ENCODE data around the gene SNX24. TPM values are rescaled to one million over a fixed set of nuclear protein-coding genes. Genes with fewer than 3 reads are reported as not detected.
A peak's percentile ranks its signal among the peaks of the same experiment; 100 is the strongest.

The SNX24 gene
- total RNA-seq, 1 experiment from 2014 or later, result 13.9 TPM

DNA sequence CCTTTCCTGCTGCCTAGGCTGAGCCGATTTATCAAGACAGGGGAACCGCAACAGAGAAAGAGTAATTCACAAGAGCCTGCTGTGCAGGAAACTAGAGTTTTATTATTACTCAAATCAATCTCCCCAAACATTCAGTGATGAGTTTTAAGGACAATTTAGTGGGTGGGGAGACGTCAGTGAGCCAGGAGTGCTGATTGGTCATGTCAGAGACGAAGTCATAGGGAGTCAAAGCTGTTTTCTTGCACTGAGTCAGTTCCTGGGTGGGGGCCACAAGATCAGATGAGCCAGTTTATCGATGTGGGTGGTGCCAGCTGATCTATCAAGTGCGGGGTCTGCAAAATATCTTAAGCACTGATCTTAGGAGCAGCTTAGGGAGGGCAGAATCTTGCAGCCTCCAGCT, 19.0 kb downstream of the SNX24 start:
- Histone ChIP-seq H3K27me3 (ENCODE audit: insufficient read depth, low read length) (no peaks in the 10 kb centered on the region), H3K9me3 (ENCODE audit: control insufficient read depth, low read depth, low read length) (no peaks in the 10 kb centered on the region), H3K27ac (ENCODE audit: insufficient read length, low read depth, low read length) (no peak overlapping the region), H2BK12ac (ENCODE audit: insufficient read length, low read depth, low read length) (no peak overlapping the region), H3K23me2 (ENCODE audit: insufficient read length, low read depth, low read length, poor library complexity, severe bottlenecking) (no peaks in the 10 kb centered on the region), H3K79me1 (ENCODE audit: insufficient read depth, low read depth, low read length, poor library complexity, severe bottlenecking) (no peaks in the 10 kb centered on the region), H2AFZ (ENCODE audit: low read length) (no peak overlapping the region), H2BK15ac (ENCODE audit: low read depth, low read length) (no peak overlapping the region), H2BK5ac (ENCODE audit: insufficient read length, low read length) (no peak overlapping the region), H4K5ac (ENCODE audit: insufficient read length, low read depth, low read length) (no peak overlapping the region), H2BK20ac (ENCODE audit: low read depth, low read length, poor library complexity, severe bottlenecking) (no peak overlapping the region), H3K14ac (ENCODE audit: insufficient read depth, low read length) (no peak overlapping the region), H4K91ac (ENCODE audit: insufficient read length, low read depth, low read length) (no peak overlapping the region), H3K4ac (ENCODE audit: low read depth, low read length) (no peak overlapping the region), H4K20me1 (ENCODE audit: control insufficient read depth, insufficient read depth, insufficient read length) (no peaks in the 10 kb centered on the region), H3K79me2 (ENCODE audit: insufficient read depth, low read length) (no peaks in the 10 kb centered on the region), H3K9ac (ENCODE audit: extremely low read depth, insufficient read length, low read length) (no peak overlapping the region), H3K4me1 (ENCODE audit: insufficient read depth, low read length) (no peaks in the 10 kb centered on the region; the same call in 1 of the 2 replicates), H3K4me2 (ENCODE audit: insufficient read depth, insufficient read length, low read length) (no peak overlapping the region), H3K23ac (ENCODE audit: insufficient read length, low read depth, low read length) (no peak overlapping the region), H3T11ph (ENCODE audit: low read length) (no peak overlapping the region), H3K56ac (ENCODE audit: insufficient read length, low read depth, low read length) (no peak overlapping the region), H2BK120ac (ENCODE audit: low read depth, low read length, poor library complexity, severe bottlenecking) (no peak overlapping the region), H4K8ac (replicated peaks; ENCODE audit: insufficient read length, low read depth, low read length) (no peak overlapping the region), H3K18ac (ENCODE audit: insufficient read length, low read depth, low read length) (no peak overlapping the region), H2AK5ac (ENCODE audit: insufficient read length, low read length) (no peak overlapping the region)
- no peak for DNase-seq
- H3K27me3 Mint-ChIP-seq (ENCODE audit: low read depth), result no peaks in the 10 kb centered on the region
- no CpG with 5 or more reads among the region's 6 CpGs for WGBS (ENCODE audit: extremely low coverage, insufficient read length, low lambda C conversion rate)
- peaks cover 32 to 33% of the 10 kb centered on the region in 2 experiments for H3K4me1 Mint-ChIP-seq
- TF ChIP-seq CTCF (conservative IDR thresholded peaks at IDR 0.05), result no peak
- no peak overlapping the region for H3K4me3 Mint-ChIP-seq
- peak overlapping the region in 1 of 3 experiments; percentile 62; a peak in 1 of 7 replicates for H3K27ac Mint-ChIP-seq
- no peaks in the 10 kb centered on the region for H3K9me3 Mint-ChIP-seq
- peaks cover 3 to 9% (median 4%) of the 10 kb centered on the region in 3 experiments; a peak in 3 of 7 replicates for H3K36me3 Mint-ChIP-seq (ENCODE audit: insufficient read depth in 1 of 3, low read depth in 3 of 3)
